NCI-H1092 (cell line): ENCODE measurements around the gene ADAMTS6.
"Not testable (repeated sequence)": the region's sequence is repeated elsewhere in the genome, so short reads cannot be mapped to it uniquely, and the experiment has no call there.

Source experiments
- DNase-seq: peaks from one replicate; lab custom pipeline; 2025; lab: John Stamatoyannopoulos, UW

ADAMTS6 gene

DNA sequence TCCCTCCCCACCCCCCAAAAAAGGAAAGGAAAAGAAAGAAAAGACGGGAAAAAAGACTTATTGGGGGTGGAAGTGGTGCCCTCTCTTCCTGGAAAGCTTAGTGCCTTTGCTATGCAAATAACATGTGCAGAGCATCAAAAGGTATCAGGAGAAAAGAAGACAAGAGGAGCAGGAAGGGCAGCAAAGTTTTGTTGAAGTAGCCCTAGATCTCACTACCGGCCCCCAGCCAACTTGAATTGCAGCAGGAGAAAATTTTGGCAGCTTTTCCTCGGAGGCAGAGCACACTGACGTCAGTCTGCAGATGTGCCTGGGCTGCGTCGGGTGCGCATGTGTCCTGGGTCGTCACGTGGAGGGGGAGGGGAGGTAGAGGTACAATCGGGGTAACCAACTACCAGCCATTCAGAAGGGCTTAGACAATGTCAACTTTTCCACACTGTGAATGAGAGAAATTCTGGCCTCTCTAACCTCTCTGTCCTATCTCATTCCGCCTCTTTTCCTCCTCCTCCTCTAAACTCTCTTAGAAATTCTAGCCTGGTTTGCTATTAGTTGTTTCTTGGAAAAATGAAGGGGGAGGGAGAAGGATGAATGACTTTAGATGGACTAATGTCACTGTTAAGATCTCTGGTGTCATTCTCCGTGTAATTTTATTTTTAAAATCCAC is at the start of gene ADAMTS6:
TSS of gene ADAMTS6 (minus strand) at position 286 of the 661 bp plus-strand sequence. CDS start 8,247 bp downstream, outside the sequence.
- DNase-seq = peak; percentile 57

- no peak for DNase-seq
Measured at GRCh38 chr5:65530904-65531303, 49.2 kb upstream of the ADAMTS6 start.

- no peak for DNase-seq
Measured at GRCh38 chr5:65525726-65526125, 44.0 kb upstream of the ADAMTS6 start.

DNA sequence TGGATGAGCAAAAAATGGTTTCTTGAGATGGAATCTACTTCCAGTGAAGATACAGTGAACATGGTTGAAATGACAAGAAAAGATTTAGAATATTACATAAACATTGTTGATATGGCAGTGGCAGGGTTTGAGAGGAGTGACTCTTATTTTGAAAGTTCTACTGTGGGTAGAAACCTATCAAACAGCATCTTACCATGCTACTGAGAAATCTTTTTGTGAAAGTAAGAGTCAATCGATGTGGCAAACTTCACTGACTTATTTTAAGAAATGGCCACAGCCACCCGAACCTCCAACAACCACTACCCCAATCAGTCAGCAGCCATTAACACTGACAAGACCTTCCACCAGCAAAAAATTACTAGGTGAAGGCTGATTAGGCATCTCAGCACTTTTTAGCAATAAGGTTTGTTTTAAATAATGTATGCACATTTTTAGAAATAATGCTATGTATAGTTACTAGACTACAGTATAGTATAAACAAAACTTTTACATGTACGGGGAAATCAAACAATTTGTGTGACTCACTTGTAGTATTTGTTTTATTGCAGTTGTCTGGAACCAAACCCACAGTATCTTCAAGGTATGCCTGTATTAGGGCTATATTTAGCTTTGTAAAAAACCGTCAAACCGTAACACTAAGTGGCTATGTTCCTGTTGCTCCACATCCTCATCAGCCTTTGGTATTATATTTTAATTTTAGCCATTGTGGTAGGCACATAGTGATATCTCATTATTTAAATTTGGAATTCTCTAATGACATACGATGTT is 30.6 kb upstream of the ADAMTS6 start:
- no peak for DNase-seq

DNA sequence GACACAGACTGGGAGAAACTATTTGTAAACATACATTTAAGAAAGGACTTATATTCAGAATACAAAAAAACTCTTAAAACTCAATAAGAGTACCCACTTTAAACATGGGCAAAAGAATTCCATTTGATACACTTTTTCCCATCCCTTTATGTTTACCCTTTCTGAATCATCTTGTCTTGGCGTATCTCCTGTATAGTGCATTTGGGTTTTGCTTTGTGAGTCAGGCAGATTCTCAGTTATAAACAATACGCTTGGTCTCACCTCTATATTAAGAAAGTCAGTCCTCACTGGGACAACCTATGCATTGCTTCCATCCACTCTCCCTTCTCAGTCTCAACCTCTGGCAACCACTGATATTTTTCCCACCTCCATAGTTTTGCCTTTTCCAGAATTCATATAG is 27.3 kb upstream of the ADAMTS6 start:
- DNase-seq = no peak

- DNase-seq = no peak
Measured at GRCh38 chr5:65506961-65507360, 25.2 kb upstream of the ADAMTS6 start.

DNA sequence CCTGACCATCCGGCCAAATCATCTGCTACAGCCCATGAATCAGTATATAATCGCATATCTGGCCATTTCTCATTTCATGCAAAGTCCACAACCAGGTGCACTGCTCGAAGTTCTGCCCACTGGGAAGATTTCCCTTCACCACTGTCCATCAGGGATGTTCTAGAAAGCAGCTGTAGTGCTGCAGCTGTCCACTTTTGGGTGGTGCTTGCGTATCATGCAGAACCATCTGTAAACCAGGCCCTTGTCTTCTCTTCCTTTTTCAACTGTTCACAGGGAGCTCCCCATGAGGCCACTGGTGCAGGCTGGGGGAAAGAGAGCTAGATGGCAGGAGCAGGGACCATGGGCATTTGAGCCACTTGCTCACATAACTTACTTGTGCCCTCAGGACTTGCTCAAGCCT is 7.4 kb upstream of the ADAMTS6 start:
- DNase-seq = no peak

DNA sequence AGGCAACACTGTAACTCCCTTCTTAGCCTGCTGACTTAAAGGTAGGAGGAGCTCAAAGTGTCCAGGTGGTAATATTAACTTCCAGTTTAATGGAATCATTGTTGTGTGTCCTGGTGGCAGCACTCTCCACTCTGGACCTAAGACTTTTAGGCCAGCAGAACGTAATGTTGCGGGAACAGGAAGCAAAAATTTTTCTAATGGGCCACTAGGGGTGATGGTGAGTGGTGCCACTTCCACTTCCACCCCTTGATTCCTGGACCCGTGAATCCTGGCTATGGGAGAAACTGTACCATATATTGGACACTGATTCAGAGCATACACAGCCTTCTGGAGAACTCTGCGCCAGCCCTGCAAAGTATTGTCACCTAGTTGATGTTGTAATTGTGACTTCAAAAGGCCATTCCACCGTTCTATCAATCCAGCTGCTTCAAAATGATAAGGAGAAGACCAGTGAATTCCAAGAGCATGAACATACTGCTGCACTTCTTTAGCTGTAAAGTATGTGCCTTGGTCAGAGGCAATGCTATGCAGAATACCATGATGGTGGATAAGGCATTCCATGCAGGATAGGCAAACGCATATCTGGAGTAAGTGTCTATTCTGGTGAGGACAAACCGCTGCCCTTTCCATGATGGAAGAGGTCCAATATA is 6.4 kb upstream of the ADAMTS6 start:
- not testable (repeated sequence) for DNase-seq

DNA sequence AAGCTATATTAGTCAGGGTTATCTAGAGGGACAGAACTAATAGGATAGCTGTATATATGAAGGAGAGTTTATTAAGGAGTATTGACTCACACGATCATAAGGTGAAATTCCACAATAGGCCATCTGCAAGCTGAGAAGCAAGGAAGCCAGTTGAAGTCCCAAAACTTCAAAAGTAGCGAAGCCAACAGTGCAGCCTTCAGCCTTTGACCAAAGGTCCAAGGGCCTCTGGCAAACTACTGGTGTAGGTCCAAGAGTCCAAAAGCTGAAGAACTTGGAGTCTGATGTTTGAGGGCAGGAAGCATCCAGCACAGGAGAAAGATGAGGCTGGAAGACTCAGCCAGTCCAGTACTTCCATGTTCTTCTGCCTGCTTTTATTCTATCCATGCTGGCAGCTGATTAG is 5.1 kb upstream of the ADAMTS6 start:
- not testable (repeated sequence) for DNase-seq

- no peak for DNase-seq
Measured at GRCh38 chr5:65485405-65485804, 3.7 kb upstream of the ADAMTS6 start.

- peak; percentile 32 for DNase-seq
Measured at GRCh38 chr5:65483546-65484346, 2.0 kb upstream of the ADAMTS6 start.

DNA sequence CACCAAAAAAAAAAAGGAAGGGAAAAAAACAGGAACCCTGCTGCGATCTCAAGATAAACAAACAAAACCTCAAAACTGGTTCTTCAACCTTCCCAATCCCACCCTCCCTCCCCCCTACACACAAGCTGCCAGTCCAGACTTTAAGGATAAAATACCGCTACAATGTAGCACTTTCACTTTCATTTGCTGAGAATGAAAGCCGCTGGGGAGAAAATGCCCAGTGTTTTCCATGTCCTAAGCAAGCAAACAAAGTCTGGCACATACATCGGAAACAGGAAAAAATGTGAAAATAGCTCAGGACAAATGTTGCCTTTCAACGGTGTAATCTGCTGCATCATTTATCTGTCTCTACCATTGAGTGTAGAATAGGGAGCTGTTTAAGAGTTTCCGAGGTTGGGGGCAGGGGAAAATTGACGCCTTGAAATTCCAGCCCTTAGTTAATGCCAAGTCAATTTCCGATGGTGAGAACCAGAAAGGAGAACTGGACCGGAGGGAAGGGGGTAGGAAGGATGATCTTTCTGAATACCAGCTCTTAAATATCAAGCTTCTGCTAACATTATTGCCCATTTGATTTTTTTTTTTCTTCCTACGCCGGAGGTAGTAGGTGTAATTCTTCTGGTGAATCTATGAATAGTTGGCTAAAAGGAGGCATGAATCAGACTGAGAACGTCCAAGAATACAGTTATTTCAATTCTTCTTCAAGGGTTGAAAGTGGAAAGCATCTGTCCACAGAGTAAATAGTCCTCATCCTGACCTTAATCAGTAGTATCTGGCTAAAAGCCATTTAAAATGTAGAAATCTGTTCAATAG is 1.2 kb upstream of the ADAMTS6 start:
- no peak for DNase-seq

- no peak for DNase-seq
Measured at GRCh38 chr5:65482296-65482735, 596 bp upstream of the ADAMTS6 start.

- DNase-seq = no peak
Measured at GRCh38 chr5:65481171-65481581, 544 bp downstream of the ADAMTS6 start.

DNA sequence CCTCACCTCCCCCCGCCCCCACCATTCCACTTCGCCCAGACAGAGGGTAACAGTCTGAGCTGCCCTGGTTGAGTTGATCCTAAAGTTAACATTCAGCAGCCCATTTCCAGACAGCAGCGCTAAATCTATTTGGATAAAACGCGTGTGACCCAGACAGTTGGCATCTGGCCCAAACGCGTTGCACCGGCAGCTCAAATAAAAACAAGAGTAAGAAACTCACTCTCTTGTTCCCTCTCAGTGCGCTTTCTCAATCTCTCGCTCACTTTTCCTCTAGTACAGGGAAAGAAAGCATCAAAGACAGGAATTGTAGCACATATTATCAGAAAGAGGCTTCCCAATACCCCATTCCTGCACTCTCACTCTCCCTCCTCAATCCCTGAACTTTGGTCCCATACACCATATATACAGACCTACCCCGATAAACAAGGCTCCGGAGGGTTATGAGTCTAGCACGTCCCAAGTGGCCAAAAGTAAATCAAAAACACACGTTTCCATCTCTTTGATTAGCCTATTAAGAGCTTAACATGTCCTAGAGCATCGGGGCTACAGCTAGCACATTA is 1.3 kb downstream of the ADAMTS6 start:
- DNase-seq = peak; percentile 1

GRCh38 chr5:65479527-65479926 is 2.2 kb downstream of the ADAMTS6 start:
- DNase-seq = no peak

DNA sequence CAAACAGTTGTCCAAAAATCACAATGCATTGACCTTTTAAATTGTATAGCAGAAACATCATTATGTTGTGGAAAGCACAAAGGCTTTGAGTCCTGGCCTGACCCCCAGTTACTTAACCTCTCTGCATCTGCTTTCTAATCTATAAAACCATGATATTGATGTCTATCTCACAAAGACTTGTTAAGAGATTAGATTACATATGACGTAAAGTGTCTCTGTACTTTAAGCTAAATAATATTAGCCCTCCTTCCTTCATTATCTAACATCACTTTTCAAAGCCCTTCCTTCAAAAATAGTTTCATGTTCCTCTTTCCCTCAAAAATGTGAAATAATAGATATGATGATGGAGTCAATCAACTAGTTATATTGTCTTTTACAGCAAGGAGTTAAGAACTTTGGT is 3.4 kb downstream of the ADAMTS6 start:
- no peak for DNase-seq

- DNase-seq = no peak
Measured at GRCh38 chr5:65475895-65476294, 5.8 kb downstream of the ADAMTS6 start.

DNA sequence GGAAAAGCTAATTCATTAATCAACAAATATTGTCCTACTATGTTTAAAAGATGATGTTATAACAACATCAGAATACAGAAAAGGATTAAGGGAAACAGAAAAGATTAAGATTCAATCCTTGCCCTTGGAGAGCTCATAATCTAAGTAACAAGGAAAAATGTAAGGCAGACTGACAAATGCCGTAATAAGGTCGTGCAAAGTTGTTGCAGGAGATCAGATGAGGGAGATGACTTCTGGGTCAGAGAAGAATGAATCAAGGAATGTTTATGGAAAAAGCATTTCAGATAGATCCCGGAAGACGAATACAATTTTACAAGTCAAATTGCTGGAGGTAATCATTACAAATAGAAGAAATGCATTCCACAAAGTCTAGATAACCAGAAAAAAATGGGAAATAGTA is 6.4 kb downstream of the ADAMTS6 start:
- DNase-seq = no peak

GRCh38 chr5:65474130-65474711 is 7.5 kb downstream of the ADAMTS6 start:
- DNase-seq = no peak

- no peak for DNase-seq
Measured at GRCh38 chr5:65468633-65469032, 13.1 kb downstream of the ADAMTS6 start.
